GM12865 (cell line): ENCODE data around the gene MEIS3.

Experiments used
- DNase-seq: peaks from one replicate; pipeline ENCODE4 v3.0.0; 2010; ENCODE audit warnings: low read depth
- H3K4me3 ChIP-seq: 2 replicates; pipeline ENCODE4 v1.5.1; 2011; ENCODE audit warnings: mild to moderate bottlenecking, low read depth, low read length, control low read depth
- CTCF ChIP-seq: IDR thresholded peaks from 2 replicates; pipeline ENCODE4 v1.5.1; 2011; ENCODE audit warnings: low read length, control low read depth, low read depth, inconsistent platforms; ENCODE audit not compliant: insufficient read depth; ENCODE audit errors: missing control alignments

The MEIS3 gene

GRCh38 chr19:47407417-47407774 lies 11.9 kb downstream of the MEIS3 start:
- no peak for DNase-seq
- no peak for TF ChIP-seq CTCF
- H3K4me3 ChIP-seq, result no peak overlapping the region

GRCh38 chr19:47406711-47407416 lies 12.5 kb downstream of the MEIS3 start:
- DNase-seq, result no peak
- TF ChIP-seq CTCF, result no peak
- H3K4me3 ChIP-seq, result no peak overlapping the region

- H3K4me3 ChIP-seq, result no peak overlapping the region
- DNase-seq, result no peak
- TF ChIP-seq CTCF, result no peak
These were observed 13.4 kb downstream of the MEIS3 start for GRCh38 chr19:47405854-47406417.

GRCh38 chr19:47405197-47405550 lies 14.2 kb downstream of the MEIS3 start:
- no peak for TF ChIP-seq CTCF
- no peak for DNase-seq

GRCh38 chr19:47404334-47405196 lies 14.8 kb downstream of the MEIS3 start:
- TF ChIP-seq CTCF, result no peak
- DNase-seq, result no peak
- no peak overlapping the region for H3K4me3 ChIP-seq

More at GRCh38 chr19:47405197-47405550, 14.2 kb downstream of the MEIS3 start:
- no peak overlapping the region for H3K4me3 ChIP-seq

GRCh38 chr19:47402504-47402903 lies 16.8 kb downstream of the MEIS3 start:
- no peak for DNase-seq
- TF ChIP-seq CTCF, result no peak
- H3K4me3 ChIP-seq, result no peak overlapping the region
